Mucosa of descending colon (tissue), 3 donors: ENCODE data around the gene PDE6A. TPM values are rescaled to one million over a fixed set of nuclear protein-coding genes. Genes with fewer than 3 reads are reported as not detected.

Experiments used
- ATAC-seq: fragments of 200-7000 bp; cut with Tn5 transposase; one replicate; pipeline ENCODE4 v1.9.1; 2020; ENCODE audit warnings: mild to moderate bottlenecking, moderate library complexity
- DNase-seq, 3 donors: peaks; one replicate each; pipeline ENCODE4 v3.0.0-alpha.2; 2020
- H3K36me3 ChIP-seq: fragments of 200-600 bp; one replicate; pipeline ENCODE4 v1.8.0; 2021; ENCODE audit warnings: low read depth, mild to moderate bottlenecking
- H3K4me1 ChIP-seq: fragments of 200-600 bp; one replicate; pipeline ENCODE4 v1.8.0; 2021; ENCODE audit warnings: low read depth, mild to moderate bottlenecking
- H3K4me3 ChIP-seq: fragments of 200-600 bp; one replicate; pipeline ENCODE4 v1.8.0; 2021; ENCODE audit warnings: mild to moderate bottlenecking
- H3K9me3 ChIP-seq: fragments of 200-600 bp; one replicate; pipeline ENCODE4 v1.8.0; 2021; ENCODE audit warnings: mild to moderate bottlenecking
- intact Hi-C, 2 donors: fragments of 100-400 bp; cut with DNase I in 1 of 2; cut with micrococcal nuclease in 1 of 2; formaldehyde crosslinking; loops; one replicate each; pipeline versions ENCODE4 v1.11.0 to v1.11.1; 2022; cut with DNase I, micrococcal nuclease
- total RNA-seq, 3 donors: library from RNA; stranded (reverse); fragmentation: NEBNext Ultra II Directional in 2 of 3; extraction: Animal tissue kit (Norgen Biotek cat#: 25700) in 2 of 3; gene quantifications; one replicate each; pipeline versions ENCODE4 v1.2.1 to v1.2.4, GENCODE V29; 2021 to 2023
- TF ChIP-seq, protein P1 (sequence below): fragments of 200-600 bp; IDR thresholded peaks from one replicate; pipeline ENCODE4 v1.8.0; 2022; ENCODE audit warnings: antibody characterized with exemption, mild to moderate bottlenecking
- donor health status: DM: no; HTN: no; CAD: no; lungs with moderate emphysema.
- donor health status: DM: no; HTN: no; CAD: no.
- donor health status: DM: no; HTN: yes; CAD: no.

Gene PDE6A
- total RNA-seq, 3 donors from 2014 or later: 1.6 to 7.3 (median 3.4) TPM

DNA sequence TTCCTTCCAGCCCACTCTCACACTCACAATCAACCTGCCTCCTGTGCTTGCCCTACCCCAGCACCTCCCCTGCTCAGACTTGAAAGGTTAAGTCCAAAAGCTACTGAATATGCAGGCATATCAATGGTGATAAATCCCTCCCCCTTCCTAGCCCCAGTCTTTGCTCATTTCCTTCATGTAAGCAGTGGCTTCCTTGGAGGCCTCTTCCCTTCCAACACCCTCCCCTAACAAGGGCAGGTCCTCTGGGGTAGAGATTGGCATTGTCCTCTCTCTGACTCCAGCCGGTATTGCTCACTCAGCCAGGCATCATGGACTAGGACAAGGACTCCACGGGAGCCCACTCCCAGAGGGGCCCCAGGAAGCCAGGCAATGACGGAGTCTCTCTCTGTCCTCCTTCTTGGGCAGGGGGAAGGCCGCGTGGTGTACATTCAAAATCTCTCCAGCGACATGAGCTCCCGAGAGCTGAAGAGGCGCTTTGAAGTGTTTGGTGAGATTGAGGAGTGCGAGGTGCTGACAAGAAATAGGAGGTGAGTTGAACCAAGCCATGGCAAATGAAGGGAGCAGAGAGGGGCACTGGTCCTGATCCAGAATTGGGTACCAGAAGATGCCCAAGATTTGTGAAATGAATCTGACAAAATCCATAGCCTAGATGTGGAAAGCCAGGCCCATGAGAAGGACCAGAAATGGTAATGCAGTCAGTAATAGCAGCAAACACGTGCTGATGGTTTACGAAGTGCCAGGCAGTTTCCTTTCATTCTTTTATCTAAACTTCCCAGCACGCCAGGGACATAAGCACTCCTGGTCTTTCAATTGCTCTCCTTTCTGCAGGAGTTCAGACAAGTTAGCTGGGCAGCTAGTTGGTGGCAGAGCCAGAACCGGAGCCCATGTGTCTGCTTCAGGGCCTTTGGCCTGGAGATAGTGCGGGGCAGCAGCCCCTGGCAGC lies 102.5 kb downstream of the PDE6A start:
- ATAC-seq (no peak), DNase-seq (no peak)
- Histone ChIP-seq H3K36me3 (peaks cover 12% of the 10 kb centered on the region), H3K4me3 (no peak overlapping the region), H3K9me3 (no peaks in the 10 kb centered on the region), H3K4me1 (no peaks in the 10 kb centered on the region)
- intact Hi-C loops: no loop called here
- TF ChIP-seq, protein P1, sequence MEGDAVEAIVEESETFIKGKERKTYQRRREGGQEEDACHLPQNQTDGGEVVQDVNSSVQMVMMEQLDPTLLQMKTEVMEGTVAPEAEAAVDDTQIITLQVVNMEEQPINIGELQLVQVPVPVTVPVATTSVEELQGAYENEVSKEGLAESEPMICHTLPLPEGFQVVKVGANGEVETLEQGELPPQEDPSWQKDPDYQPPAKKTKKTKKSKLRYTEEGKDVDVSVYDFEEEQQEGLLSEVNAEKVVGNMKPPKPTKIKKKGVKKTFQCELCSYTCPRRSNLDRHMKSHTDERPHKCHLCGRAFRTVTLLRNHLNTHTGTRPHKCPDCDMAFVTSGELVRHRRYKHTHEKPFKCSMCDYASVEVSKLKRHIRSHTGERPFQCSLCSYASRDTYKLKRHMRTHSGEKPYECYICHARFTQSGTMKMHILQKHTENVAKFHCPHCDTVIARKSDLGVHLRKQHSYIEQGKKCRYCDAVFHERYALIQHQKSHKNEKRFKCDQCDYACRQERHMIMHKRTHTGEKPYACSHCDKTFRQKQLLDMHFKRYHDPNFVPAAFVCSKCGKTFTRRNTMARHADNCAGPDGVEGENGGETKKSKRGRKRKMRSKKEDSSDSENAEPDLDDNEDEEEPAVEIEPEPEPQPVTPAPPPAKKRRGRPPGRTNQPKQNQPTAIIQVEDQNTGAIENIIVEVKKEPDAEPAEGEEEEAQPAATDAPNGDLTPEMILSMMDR: no peak

DNA sequence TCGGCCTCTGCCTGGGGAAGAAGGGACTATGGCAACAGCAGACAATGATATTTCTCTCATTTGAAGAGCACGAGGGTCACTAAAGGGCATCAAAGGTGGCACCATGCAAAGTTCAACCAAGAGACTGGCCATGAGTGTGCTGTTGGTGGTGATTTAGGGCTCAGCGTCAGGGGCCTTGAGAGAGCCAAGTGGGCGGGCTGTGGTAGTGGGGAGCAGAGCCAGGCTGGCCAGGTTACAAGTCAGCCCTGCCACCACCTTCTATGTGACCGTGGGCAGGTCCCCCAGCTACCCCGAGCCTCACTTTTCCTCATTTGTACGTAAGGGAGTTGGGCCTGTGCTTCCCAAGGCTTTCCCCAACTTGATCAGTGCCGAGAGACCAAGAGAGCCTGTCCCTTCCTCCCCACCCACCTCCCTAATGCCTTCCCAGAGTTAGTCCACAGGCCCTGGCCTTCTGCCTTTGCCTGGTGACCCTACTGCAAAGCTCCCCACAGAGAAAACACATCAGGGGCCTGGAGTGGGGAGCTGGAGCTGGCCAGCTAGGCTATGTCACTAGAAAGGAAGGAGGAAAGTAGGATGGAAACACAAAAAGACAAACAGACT lies 104.3 kb downstream of the PDE6A start:
- intact Hi-C loops: no loop called here
- Histone ChIP-seq H3K4me3 (no peak overlapping the region), H3K9me3 (no peaks in the 10 kb centered on the region), H3K36me3 (peaks cover 2% of the 10 kb centered on the region), H3K4me1 (no peaks in the 10 kb centered on the region)
- TF ChIP-seq, protein P1: no peak
- no peak for DNase-seq
- no peak for ATAC-seq

DNA sequence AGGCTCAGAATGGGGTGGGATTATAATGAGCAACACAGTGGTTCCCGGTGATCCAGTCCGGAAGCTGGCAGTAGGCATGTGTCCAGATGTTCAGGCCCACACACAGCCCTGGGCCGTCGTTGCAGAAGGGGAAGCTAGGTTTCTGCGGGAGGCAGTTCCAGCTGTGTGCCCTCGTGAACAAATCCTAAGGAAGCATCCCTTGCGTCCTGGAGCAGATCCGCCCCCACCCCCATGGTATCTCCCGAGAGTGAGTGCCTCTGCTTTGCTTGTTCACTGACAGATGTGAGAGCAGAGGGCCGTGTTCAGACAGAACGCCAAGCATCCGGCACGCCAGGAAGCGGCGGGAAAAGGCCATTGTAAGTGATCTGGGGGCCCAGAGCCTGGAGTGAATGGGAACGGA lies 104.8 kb downstream of the PDE6A start:
- Histone ChIP-seq H3K4me1 (no peaks in the 10 kb centered on the region), H3K9me3 (no peaks in the 10 kb centered on the region), H3K36me3 (no peaks in the 10 kb centered on the region), H3K4me3 (no peak overlapping the region)
- no peak for DNase-seq
- intact Hi-C loops: loop anchor here (10.0 kb wide), 1 partner anchor 155 kb away; no protein-coding TSS in a partner anchor
- TF ChIP-seq, protein P1: no peak
- no peak for ATAC-seq

DNA sequence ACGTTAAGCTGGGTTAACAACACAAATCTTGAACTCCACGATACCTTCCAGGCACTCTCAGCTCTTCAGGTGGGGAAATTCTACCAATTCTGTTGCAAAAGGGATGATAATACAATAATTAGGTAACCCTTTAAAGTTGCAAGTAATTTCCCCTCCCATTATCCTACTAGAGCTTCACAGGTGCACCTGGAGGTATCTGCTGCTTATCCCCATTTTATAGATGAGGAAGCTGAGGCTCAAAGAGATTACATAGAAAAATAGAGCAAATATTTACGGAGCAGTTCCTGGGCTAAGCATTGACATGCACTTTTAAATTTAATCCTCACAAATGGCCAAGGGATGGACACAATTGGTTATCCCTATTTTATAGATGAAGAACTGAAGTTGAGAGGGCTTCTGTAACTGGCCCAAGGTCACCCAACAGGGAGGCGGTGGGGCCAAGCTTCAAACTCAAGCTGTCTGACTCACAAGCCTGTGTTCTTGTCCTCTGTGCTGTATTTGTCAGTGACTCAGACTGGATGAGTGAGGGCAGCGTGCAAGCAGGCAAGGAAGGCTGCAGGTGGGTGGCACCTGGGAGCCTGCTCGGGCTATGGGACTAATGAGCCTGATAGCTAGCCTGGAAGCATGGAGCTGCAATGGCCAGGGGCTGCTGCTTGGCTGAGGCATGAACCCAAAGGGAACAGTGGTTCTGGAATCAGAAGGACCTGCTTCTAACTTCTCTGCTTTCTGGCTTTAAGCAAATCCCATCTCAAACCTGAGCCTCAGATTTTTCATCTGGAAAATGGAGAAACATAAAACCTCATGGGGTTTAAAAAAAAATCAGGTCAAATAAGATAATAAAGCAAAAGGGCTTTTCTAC lies 105.5 kb downstream of the PDE6A start:
- TF ChIP-seq, protein P1: no peak
- DNase-seq (no peak), ATAC-seq (peak; percentile 42)
- Histone ChIP-seq H3K4me1 (no peaks in the 10 kb centered on the region), H3K9me3 (no peaks in the 10 kb centered on the region), H3K36me3 (no peaks in the 10 kb centered on the region), H3K4me3 (no peak overlapping the region)
- intact Hi-C loops: loop anchor here (10.0 kb wide), 1 partner anchor 156 kb away; no protein-coding TSS in a partner anchor

DNA sequence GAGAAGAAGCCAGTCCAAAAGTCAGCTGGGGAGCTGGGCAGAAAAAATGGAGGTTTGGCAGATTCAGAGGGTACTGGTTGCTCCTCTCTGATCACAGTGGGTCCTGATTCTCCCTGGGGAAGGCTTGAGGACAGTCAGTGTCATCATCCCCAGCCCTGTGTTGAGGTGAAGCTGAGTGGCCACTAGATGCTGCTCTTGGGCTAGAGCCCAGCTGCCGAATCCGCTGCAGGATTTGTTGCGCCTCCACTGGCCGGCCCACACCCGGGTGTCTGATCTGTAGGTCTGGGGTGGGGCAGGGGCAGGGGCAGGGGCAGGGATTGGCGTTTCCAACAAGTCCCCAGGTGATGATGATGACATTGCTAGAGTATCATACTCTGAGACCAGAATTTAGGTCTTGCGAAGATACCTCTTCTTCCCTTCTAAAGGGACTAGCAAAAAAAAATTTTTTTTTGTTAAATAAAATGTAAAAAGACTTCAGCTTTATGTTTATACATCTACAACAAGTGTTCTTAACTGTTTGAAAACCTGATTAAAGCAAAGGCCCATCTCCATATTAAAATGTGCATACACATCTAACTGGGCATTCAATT lies 106.8 kb downstream of the PDE6A start:
- Histone ChIP-seq H3K4me3 (no peak overlapping the region), H3K36me3 (no peaks in the 10 kb centered on the region), H3K4me1 (no peaks in the 10 kb centered on the region), H3K9me3 (no peaks in the 10 kb centered on the region)
- intact Hi-C loops: loop anchor here (10.0 kb wide), 1 partner anchor 157 kb away; no protein-coding TSS in a partner anchor
- peak; percentile 65 to 75 (median 70) for DNase-seq
- TF ChIP-seq, protein P1: peak; percentile 51
- ATAC-seq: peak; percentile 79
